C4-2B (cell line): ENCODE measurements around the gene DNAH6.

Experiments used
- H3K27ac ChIP-seq: fragments of 450-650 bp; 2 replicates; pipeline ENCODE4 v1.5.1; 2017
- ZFX ChIP-seq: fragments of 450-650 bp; IDR thresholded peaks from 2 replicates; pipeline ENCODE4 v1.6.1; 2017
- TF ChIP-seq, protein P1 (sequence below): fragments of 450-650 bp; conservative IDR thresholded peaks from 2 replicates; pipeline ENCODE4 v1.5.1; 2017; ENCODE audit warnings: mild to moderate bottlenecking

Gene DNAH6

DNA sequence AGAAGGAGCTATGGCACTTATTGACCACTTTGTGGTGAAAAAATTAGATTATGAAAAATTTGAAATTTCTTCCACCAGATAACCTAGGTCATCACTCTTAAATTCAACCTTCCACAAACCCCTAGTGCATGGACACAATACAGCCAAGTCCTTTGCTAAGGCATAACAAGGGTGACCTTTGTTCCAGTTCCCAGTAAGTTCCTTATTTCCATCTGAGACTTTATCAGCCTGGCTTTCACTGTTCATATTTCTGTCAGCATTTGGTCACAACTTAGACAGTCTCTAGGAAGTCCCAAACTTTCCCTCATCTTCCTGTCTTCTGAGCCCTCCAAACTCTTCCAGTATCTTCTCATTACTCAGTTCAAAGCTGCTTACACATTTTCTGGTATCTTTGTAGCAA, 232.0 kb downstream of the DNAH6 start:
- TF ChIP-seq ZFX, result no peak
- TF ChIP-seq, protein P1, sequence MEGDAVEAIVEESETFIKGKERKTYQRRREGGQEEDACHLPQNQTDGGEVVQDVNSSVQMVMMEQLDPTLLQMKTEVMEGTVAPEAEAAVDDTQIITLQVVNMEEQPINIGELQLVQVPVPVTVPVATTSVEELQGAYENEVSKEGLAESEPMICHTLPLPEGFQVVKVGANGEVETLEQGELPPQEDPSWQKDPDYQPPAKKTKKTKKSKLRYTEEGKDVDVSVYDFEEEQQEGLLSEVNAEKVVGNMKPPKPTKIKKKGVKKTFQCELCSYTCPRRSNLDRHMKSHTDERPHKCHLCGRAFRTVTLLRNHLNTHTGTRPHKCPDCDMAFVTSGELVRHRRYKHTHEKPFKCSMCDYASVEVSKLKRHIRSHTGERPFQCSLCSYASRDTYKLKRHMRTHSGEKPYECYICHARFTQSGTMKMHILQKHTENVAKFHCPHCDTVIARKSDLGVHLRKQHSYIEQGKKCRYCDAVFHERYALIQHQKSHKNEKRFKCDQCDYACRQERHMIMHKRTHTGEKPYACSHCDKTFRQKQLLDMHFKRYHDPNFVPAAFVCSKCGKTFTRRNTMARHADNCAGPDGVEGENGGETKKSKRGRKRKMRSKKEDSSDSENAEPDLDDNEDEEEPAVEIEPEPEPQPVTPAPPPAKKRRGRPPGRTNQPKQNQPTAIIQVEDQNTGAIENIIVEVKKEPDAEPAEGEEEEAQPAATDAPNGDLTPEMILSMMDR, result no peak

DNA sequence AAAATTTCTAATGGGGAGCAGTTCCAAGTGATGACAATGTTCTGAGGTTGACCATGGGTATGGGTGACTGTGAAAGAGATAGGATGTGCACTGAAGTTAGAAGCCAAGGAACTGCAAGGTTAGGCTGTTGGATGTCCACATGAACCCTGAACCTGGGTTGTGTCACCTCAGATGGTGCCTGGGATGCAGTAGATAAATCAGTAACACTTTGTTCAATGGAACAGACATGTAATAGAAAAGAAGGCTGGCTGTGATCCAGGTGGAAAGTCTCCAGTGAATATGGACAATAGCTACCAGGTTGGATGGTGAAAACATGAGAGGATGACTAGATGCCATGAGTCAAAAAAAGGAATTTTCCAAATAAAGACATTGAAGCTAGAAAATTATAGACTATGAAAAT, 233.1 kb downstream of the DNAH6 start:
- H3K27ac ChIP-seq, result no peak overlapping the region
- TF ChIP-seq ZFX, result no peak
- TF ChIP-seq, protein P1, result no peak

More for the DNA sequence above, 232.0 kb downstream of the DNAH6 start:
- no peak overlapping the region for H3K27ac ChIP-seq

DNA sequence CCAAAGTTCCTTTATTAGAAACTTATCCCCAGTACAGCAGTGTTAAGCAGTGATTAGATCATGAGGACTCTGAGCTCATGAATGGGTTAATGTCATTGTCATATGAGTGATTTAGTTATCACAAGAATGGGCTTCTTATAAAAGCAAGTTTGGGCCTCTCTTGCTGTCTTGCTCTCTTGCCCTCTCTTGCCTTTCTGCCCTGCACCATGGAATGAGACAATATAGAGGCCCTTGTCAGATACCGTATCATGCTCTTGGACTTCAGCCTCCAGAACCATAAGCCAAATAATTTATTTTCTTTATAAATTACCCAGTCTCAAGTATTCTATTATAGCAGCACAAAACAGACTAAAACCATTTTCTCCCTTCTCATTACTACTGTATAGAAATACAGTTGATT, 238.8 kb downstream of the DNAH6 start:
- no peak overlapping the region for H3K27ac ChIP-seq
- TF ChIP-seq ZFX, result no peak
- TF ChIP-seq, protein P1, result no peak

DNA sequence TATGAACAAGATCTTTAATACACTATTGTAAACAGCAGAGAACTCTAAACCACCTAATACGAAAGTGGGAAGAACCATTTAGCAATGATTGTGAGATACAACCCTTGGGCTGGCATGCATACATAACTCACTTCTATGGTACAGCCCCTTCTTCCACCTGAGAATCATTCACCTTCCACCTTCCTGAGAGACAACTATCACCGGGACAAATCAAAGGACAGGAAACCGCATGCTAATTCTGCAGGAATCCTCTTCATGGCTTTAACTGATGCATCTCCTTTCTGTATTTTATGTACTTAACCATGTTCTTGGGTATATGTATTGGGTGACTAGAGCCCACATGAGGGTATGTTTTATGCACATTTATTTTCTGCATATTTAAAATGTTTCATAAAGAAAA, 241.3 kb downstream of the DNAH6 start:
- no peak overlapping the region for H3K27ac ChIP-seq
- TF ChIP-seq, protein P1, result no peak
- no peak for TF ChIP-seq ZFX

DNA sequence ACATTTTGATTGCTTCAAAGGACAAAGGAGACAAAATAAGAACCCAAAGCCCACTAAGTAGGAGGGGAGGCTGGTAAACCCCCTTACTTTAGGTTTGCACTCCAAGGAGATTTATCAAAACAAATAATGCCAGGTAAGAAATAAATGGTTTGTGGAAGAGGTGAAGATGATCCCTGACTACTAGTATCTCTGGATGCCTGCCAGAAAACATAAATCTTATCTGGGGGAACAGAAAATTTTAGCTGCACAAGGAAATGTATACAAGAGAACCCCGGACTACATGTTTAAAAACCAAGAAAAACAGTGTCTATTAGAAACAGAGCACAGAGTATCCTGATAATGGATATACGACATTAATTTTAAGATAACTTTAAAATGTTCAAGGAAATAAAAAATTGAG, 250.5 kb downstream of the DNAH6 start:
- no peak for TF ChIP-seq ZFX
- TF ChIP-seq, protein P1, result no peak
- no peak overlapping the region for H3K27ac ChIP-seq

DNA sequence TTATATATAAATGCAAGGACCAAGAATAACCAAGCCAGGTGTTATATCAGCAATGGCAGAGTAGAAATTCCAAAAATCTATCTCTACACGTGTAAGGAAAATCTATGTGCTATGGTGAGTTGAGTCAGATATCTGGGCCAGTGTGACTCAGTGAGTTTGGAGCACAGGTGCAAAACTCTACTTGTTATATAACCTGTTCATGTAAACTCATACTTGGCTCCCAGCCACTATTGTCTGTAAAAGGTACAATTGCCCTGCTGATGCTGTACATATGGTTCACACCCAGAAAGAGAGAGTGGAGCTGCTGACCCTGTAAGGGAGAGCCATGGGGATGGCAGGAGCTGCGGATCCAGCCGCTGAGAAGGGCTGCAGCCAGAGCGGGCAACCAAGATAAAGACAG, 252.5 kb downstream of the DNAH6 start:
- TF ChIP-seq ZFX, result no peak
- TF ChIP-seq, protein P1, result no peak
- no peak overlapping the region for H3K27ac ChIP-seq

DNA sequence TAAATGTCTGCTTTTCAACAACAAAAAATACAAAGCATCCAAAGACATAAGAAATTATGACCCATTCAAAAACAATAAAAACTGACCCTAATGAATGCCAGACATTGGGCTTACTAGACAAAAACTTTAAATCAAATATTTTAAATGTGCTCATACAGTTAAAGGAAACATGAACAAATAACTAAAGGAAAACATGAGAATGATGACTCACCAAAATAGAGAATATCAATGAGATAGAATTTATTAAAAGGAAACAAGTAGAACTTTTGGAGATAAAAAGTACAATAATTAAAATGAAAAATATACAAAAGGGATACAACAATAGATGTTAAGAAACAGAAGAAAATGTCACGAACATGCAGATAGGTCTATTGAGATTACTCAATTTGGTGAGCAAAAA, 254.0 kb downstream of the DNAH6 start:
- TF ChIP-seq, protein P1, result no peak
- no peak overlapping the region for H3K27ac ChIP-seq
